Measurements from ENCODE around the gene MNX1. TPM values are rescaled to one million over a fixed set of nuclear protein-coding genes. Genes with fewer than 3 reads are reported as not detected.

MNX1 gene
- 3.2 to 4.8 TPM (median 4.8 TPM) in 5 replicates for total RNA-seq (2022; extraction: Qiagen RNA extraction)

DNA sequence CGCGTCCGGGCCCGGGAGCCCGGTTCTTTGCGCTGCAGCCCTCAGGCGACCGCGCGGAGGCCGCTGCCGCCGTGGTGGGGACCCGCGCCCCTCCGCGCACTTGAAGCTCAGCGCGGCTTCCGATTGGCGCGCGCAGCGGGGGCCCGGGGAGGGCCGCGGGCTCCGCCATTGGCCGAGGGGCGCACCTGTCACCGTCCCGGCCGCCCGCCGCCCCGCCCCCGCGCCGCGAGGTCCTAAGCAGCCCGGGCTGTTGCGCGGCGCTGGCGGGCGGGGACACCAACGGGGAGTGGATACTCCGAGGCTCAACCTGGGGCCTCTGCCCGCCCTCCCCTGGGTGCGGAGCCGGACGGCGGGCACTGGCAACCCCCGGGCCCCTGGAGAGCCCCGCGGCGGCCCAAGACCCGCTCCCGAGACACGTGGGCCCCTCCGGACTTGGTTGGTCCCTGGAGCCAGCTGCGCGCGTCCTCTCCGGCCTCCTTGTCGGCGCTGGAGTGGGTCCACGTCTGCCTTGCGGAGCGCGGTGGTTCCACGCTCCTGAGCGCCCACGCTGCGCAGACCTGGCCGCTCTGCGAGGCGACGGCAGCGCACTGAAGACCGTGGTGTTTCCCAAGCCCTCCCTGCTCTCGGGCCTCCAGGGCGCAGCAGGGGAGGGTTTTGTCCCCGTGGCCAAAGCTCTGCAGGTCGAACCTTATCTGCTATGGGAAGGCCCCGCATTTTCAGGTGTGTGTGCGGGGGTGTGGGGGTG lies at the start of gene MNX1:
TSS of gene MNX1 (minus strand) at position 76 of the 745 bp plus-strand sequence. CDS start 313 bp downstream, outside the sequence.

Other genes starting within 250 kb of the MNX1 start
- gene LMBR1, start 117.5 kb downstream of the MNX1 start, total RNA-seq (2022; extraction: Qiagen RNA extraction), result 27.5 to 35.9 TPM (median 31.9 TPM) in 5 replicates
- 16.2 to 20.5 TPM (median 18.1 TPM) in 5 replicates for gene NOM1, start 61.0 kb downstream of the MNX1 start, total RNA-seq (2022; extraction: Qiagen RNA extraction)
- 58.8 to 69.4 TPM (median 62.4 TPM) in 5 replicates for gene UBE3C, start 128.3 kb upstream of the MNX1 start, total RNA-seq (2022; extraction: Qiagen RNA extraction)